ENCODE measurements around the gene PRKAG2. TPM values are rescaled to one million over a fixed set of nuclear protein-coding genes. Genes with fewer than 3 reads are reported as not detected.
A peak's percentile ranks its signal among the peaks of the same experiment; 100 is the strongest.

PRKAG2 gene
- total and polyA plus RNA-seq, 2 experiments from 2014 or later, result 9.1 to 14.9 TPM

DNA sequence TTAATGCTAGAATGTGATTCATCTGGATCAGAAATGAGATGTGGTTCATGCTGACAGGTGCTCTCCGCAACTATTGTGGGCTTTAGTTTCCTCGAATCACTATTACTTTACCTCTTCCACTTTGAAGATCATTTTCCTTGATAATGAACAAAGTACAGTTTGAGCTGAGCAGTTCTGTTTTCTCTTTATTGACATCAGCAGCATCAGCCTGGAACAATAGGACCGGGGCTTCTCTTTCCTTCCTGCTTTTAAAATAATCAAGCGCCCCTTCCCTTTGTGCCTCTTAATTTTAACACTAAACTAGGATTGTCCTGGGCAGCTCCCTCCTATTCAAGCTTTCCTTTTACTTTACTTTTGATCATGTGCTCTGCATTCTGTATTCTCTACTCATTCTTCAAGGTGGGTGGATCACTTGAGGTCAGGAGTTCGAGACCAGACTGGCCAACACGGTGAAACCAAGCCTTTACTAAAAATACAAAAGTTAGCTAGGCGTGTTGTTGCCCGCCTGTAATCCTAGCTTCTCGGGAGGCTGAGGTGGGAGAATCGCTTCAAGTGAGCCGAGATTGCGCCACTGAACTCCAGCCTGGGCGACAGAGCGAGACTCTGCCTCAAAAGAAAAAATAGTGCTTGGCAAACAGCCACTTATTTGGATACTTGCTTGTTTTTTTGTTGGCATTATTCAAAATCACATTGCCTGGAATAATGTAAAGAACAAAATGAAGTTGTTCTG is 290.2 kb downstream of the PRKAG2 start (continued):
- no peak for TF ChIP-seq NANOG (IDR thresholded peaks at IDR 0.05; ENCODE audit: borderline replicate concordance)

GRCh38 chr7:151585744-151586393 is 291.0 kb downstream of the PRKAG2 start:
- H3K27me3 ChIP-seq (ENCODE audit: insufficient read depth), result no peaks in the 10 kb centered on the region
- H3K27me3 Mint-ChIP-seq (ENCODE audit: insufficient read depth, low read depth, poor library complexity), result peaks cover 2% of the 10 kb centered on the region
- TF ChIP-seq NANOG (IDR thresholded peaks at IDR 0.05; ENCODE audit: borderline replicate concordance) (no peak), POLR2AphosphoS5 (IDR thresholded peaks at IDR 0.05; ENCODE audit: low read depth) (no peak), EZH2 (IDR thresholded peaks at IDR 0.05; ENCODE audit: low read depth, unreplicated experiment) (no peak)
- TF ChIP-seq, protein P1, sequence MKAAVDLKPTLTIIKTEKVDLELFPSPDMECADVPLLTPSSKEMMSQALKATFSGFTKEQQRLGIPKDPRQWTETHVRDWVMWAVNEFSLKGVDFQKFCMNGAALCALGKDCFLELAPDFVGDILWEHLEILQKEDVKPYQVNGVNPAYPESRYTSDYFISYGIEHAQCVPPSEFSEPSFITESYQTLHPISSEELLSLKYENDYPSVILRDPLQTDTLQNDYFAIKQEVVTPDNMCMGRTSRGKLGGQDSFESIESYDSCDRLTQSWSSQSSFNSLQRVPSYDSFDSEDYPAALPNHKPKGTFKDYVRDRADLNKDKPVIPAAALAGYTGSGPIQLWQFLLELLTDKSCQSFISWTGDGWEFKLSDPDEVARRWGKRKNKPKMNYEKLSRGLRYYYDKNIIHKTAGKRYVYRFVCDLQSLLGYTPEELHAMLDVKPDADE (IDR thresholded peaks at IDR 0.05), result no peak
- TF ChIP-seq, protein P2, sequence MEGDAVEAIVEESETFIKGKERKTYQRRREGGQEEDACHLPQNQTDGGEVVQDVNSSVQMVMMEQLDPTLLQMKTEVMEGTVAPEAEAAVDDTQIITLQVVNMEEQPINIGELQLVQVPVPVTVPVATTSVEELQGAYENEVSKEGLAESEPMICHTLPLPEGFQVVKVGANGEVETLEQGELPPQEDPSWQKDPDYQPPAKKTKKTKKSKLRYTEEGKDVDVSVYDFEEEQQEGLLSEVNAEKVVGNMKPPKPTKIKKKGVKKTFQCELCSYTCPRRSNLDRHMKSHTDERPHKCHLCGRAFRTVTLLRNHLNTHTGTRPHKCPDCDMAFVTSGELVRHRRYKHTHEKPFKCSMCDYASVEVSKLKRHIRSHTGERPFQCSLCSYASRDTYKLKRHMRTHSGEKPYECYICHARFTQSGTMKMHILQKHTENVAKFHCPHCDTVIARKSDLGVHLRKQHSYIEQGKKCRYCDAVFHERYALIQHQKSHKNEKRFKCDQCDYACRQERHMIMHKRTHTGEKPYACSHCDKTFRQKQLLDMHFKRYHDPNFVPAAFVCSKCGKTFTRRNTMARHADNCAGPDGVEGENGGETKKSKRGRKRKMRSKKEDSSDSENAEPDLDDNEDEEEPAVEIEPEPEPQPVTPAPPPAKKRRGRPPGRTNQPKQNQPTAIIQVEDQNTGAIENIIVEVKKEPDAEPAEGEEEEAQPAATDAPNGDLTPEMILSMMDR (conservative IDR thresholded peaks at IDR 0.05; ENCODE audit: low read depth in 2 of 2), result peak in 1 of 2 experiments; percentile 16; a peak in 2 of 4 replicates
- no peak overlapping the region for H3K27ac ChIP-seq (ENCODE audit: low read depth)
- peak; percentile 38; the same call in 2 of the 3 replicates for ATAC-seq
- DNase-seq (ENCODE audit: low spot score), result no peak
- H3K79me2 ChIP-seq (replicated peaks; ENCODE audit: insufficient read depth), result no peaks in the 10 kb centered on the region
- no peak overlapping the region for H3K4me3 ChIP-seq
- H3K4me1 ChIP-seq (ENCODE audit: insufficient read depth), result no peaks in the 10 kb centered on the region
- H3K27ac Mint-ChIP-seq, result no peak overlapping the region; the same call in 1 of the 2 replicates
- no peaks in the 10 kb centered on the region; the same call in 1 of the 2 replicates for H4K20me1 ChIP-seq (replicated peaks; ENCODE audit: insufficient read depth)
- no peaks in the 10 kb centered on the region for H3K36me3 ChIP-seq (ENCODE audit: insufficient read depth)
- H3K4me3 Mint-ChIP-seq, result no peak overlapping the region
- no peak overlapping the region for H3K4me2 ChIP-seq
- no peak overlapping the region for H2AFZ ChIP-seq
- no peaks in the 10 kb centered on the region for H3K9me3 Mint-ChIP-seq
- no peaks in the 10 kb centered on the region for H3F3A ChIP-seq (replicated peaks; ENCODE audit: low read depth)
- H3K36me3 Mint-ChIP-seq (ENCODE audit: low read depth), result no peaks in the 10 kb centered on the region
- no peaks in the 10 kb centered on the region for H3K4me1 Mint-ChIP-seq
- H3K9me2 ChIP-seq (ENCODE audit: insufficient read depth), result no peaks in the 10 kb centered on the region

GRCh38 chr7:151581741-151582140 is 295.2 kb downstream of the PRKAG2 start:
- ATAC-seq, result no peak
- Histone ChIP-seq H3F3A (replicated peaks; ENCODE audit: low read depth) (no peaks in the 10 kb centered on the region), H3K4me3 (no peak overlapping the region), H3K27ac (ENCODE audit: low read depth) (no peak overlapping the region), H3K36me3 (ENCODE audit: insufficient read depth) (no peaks in the 10 kb centered on the region; the same call in 1 of the 2 replicates), H3K4me2 (no peak overlapping the region), H2AFZ (no peak overlapping the region), H4K20me1 (replicated peaks; ENCODE audit: insufficient read depth) (no peaks in the 10 kb centered on the region), H3K9me2 (ENCODE audit: insufficient read depth) (no peaks in the 10 kb centered on the region), H3K4me1 (ENCODE audit: insufficient read depth) (no peaks in the 10 kb centered on the region), H3K79me2 (replicated peaks; ENCODE audit: insufficient read depth) (no peaks in the 10 kb centered on the region), H3K27me3 (ENCODE audit: insufficient read depth) (no peaks in the 10 kb centered on the region)
- peaks cover 5% of the 10 kb centered on the region for H3K36me3 Mint-ChIP-seq (ENCODE audit: low read depth)
- TF ChIP-seq STAT1 (IDR thresholded peaks at IDR 0.05; ENCODE audit: unreplicated experiment), result no peak
- peaks cover 18% of the 10 kb centered on the region; the same call in 2 of the 3 replicates for H3K9me3 Mint-ChIP-seq
- no peaks in the 10 kb centered on the region for H3K27me3 Mint-ChIP-seq (ENCODE audit: insufficient read depth, low read depth, poor library complexity)
- DNase-seq (ENCODE audit: low spot score), result no peak
- H3K4me3 Mint-ChIP-seq, result no peak overlapping the region
- no peaks in the 10 kb centered on the region for H3K4me1 Mint-ChIP-seq
- H3K27ac Mint-ChIP-seq, result no peak overlapping the region
